Astrocyte (in vitro differentiated cells and primary cell): Measurements from ENCODE around the gene BMP8A.

ENCODE experiments used
- EZH2 ChIP-seq: IDR thresholded peaks from 2 replicates; pipeline ENCODE4 v1.6.1; 2012; ENCODE audit warnings: mild to moderate bottlenecking, low read length, inconsistent platforms; ENCODE audit not compliant: insufficient read depth
- TF ChIP-seq, protein P1 (sequence below): IDR thresholded peaks from 2 replicates; pipeline ENCODE4 v1.5.1; 2011; ENCODE audit warnings: low read depth, mild to moderate bottlenecking, inconsistent platforms, low read length, moderate library complexity; ENCODE audit not compliant: insufficient read depth

DNA sequence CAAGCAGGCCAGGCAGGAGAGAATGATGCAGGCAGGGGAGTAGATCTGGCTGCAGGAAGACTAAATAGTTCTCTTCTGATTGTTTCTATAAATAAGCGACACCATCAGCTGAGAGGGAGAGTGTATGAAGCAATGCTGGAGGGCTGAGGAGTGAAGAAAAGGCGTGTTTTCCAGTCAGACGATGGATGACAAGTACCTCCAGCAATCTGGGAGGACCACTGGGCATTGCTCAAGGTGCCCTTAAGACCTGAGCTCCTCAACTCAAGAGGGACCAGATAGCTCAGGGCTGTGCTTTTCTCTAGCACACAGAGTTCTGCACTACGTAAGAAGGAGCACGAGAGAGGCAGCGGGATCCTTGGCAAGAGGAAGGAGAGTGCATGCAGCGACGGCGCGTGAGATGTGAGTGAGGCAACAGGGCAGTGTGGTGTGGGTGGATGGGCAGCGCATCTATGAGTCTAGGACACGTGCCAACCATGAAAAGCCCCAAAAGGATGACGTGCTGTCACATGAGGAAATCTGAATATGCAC, 49.1 kb downstream of the BMP8A start:
- TF ChIP-seq, protein P1, sequence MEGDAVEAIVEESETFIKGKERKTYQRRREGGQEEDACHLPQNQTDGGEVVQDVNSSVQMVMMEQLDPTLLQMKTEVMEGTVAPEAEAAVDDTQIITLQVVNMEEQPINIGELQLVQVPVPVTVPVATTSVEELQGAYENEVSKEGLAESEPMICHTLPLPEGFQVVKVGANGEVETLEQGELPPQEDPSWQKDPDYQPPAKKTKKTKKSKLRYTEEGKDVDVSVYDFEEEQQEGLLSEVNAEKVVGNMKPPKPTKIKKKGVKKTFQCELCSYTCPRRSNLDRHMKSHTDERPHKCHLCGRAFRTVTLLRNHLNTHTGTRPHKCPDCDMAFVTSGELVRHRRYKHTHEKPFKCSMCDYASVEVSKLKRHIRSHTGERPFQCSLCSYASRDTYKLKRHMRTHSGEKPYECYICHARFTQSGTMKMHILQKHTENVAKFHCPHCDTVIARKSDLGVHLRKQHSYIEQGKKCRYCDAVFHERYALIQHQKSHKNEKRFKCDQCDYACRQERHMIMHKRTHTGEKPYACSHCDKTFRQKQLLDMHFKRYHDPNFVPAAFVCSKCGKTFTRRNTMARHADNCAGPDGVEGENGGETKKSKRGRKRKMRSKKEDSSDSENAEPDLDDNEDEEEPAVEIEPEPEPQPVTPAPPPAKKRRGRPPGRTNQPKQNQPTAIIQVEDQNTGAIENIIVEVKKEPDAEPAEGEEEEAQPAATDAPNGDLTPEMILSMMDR = no peak
- TF ChIP-seq EZH2 = no peak
